Measurements from ENCODE around the gene ADD1.
A peak's percentile ranks its signal among the peaks of the same experiment; 100 is the strongest.

DNA sequence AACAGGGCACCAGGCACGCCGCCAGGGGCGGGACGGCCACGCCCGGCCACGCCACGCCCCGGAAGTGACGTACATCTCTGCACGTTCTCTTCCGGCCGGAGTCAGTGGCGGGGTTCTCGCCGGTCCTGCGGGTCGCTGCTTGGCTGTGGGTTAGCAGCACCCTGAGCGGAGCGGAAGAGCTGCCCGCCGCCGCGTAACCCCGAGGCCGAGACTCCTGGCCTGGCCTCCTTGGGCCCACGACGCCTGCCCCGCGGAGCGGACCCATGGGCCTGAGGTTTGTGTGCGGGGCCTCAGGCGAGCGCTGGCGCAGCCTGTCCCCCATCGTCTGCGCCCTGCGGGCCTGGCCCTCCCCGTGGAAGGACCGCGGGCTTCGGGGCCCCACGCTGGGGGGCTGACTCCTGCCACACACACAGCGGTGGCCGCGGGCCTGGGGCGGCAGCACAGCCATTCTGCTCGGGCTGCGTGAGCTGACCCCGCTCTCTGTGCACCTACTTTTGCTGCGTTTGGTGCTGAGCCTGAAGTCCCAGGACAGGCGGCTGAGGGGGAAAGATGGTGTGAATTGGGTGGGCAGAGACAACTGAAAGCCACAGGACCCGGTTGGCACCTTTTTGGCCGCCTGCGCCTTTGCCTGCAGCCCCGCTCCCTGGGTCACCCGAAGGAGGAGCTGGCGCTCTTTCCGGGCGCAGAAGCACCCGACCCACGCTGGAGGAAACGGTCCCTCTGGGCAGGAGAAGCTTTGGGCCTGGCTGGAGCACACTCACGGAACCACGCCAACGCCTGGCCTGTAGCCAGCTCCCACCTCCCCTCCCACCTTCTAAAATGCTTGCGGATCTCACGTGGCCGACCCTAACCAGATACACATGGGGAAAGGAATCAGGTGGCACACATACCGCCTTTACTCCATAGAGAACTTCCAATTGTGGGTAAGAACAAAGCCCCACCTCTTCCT, 91.4 kb downstream of the ADD1 start:
- TF ChIP-seq, protein P1, sequence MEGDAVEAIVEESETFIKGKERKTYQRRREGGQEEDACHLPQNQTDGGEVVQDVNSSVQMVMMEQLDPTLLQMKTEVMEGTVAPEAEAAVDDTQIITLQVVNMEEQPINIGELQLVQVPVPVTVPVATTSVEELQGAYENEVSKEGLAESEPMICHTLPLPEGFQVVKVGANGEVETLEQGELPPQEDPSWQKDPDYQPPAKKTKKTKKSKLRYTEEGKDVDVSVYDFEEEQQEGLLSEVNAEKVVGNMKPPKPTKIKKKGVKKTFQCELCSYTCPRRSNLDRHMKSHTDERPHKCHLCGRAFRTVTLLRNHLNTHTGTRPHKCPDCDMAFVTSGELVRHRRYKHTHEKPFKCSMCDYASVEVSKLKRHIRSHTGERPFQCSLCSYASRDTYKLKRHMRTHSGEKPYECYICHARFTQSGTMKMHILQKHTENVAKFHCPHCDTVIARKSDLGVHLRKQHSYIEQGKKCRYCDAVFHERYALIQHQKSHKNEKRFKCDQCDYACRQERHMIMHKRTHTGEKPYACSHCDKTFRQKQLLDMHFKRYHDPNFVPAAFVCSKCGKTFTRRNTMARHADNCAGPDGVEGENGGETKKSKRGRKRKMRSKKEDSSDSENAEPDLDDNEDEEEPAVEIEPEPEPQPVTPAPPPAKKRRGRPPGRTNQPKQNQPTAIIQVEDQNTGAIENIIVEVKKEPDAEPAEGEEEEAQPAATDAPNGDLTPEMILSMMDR (IDR thresholded peaks at IDR 0.05): no peak
- peak; percentile 74 to 92 (median 83) for TF ChIP-seq POLR2AphosphoS5 (IDR thresholded peaks at IDR 0.05)
- TF ChIP-seq POLR2A (IDR thresholded peaks at IDR 0.05): peak; percentile 62 to 82
- TF ChIP-seq EP300 (IDR thresholded peaks at IDR 0.05): no peak

All from suprapubic skin (tissue), 4 donors.